ENCODE results near the gene IDI2.

GRCh38 chr10:974038-974784 lies 51.4 kb downstream of the IDI2 start:
- TF ChIP-seq CTCF (conservative IDR thresholded peaks at IDR 0.05) (no peak), ZFX (IDR thresholded peaks at IDR 0.05) (no peak)

Data from C4-2B (cell line).